ENCODE results near the gene TRAF2. TPM values are rescaled to one million over a fixed set of nuclear protein-coding genes. Genes with fewer than 3 reads are reported as not detected.

TRAF2 gene
- total and polyA plus RNA-seq, 2 of the 13 experiments (the other 11 are each of a cell fraction or from before 2014, with no cell fraction given): 12.4 to 13.6 TPM

DNA sequence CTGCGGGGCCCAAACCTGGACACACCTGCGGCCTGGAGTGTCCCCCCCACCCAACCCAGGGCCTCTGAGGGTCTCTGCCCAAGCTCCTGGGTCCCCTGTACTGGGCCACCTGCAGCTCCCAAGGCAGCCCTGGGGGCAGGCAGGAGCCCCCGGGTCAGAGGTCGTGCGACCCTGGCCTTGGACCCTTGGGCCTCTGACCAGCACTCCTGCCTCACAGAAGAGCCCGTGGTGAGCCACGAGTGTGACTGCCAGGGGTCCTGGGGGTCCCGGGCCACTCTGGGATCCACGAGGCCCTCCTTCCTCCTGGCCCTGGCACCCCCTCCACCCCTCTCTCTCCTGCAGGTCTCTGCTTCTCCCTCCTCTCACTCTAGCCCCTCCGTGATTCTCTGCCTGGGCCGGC lies 86.0 kb downstream of the TRAF2 start:
- H4K20me1 ChIP-seq (ENCODE audit: insufficient read depth, low read length): no peaks in the 10 kb centered on the region
- no peaks in the 10 kb centered on the region for H3K9me3 ChIP-seq (ENCODE audit: low read length)
- ChIA-PET CTCF (ENCODE audit: low intra/inter-chr PET ratio, low total read pairs) (no interaction called here), POLR2A (interaction anchor here (1.4 to 1.5 kb wide), 2 partner anchors 11 to 20 kb away, joined by 3 read pairs; partner anchors contain the start of gene PAXX)
- ATAC-seq: no peak
- H3K9ac ChIP-seq (ENCODE audit: insufficient read depth, low read depth, low read length): no peak overlapping the region
- H3K4me2 ChIP-seq (ENCODE audit: low read depth, low read length): peak overlapping the region; percentile 39; the same call in 1 of the 2 replicates
- TF ChIP-seq CHCHD3 (CRISPR knock-in tag; IDR thresholded peaks at IDR 0.05): no peak
- no peak for TF ChIP-seq ZKSCAN1 (IDR thresholded peaks at IDR 0.05; ENCODE audit: low read length)
- peak; percentile 39; the same call in 1 of the 2 replicates for TF ChIP-seq NR2F6 (IDR thresholded peaks at IDR 0.05)
- TF ChIP-seq NR2F6 (CRISPR knock-in tag; IDR thresholded peaks at IDR 0.05): 0 out of 2 replicates have a peak, but pooled peaks have one; percentile 53
- TF ChIP-seq KMT2B (CRISPR knock-in tag; IDR thresholded peaks at IDR 0.05): no peak
- peak in 1 of 2 experiments; percentile 34; a peak in 1 of 4 replicates for TF ChIP-seq NR2F1 (CRISPR knock-in tag; IDR thresholded peaks at IDR 0.05)
- no peak for TF ChIP-seq ZFP82 (CRISPR knock-in tag; IDR thresholded peaks at IDR 0.05; ENCODE audit: borderline replicate concordance)
- TF ChIP-seq, protein P1, sequence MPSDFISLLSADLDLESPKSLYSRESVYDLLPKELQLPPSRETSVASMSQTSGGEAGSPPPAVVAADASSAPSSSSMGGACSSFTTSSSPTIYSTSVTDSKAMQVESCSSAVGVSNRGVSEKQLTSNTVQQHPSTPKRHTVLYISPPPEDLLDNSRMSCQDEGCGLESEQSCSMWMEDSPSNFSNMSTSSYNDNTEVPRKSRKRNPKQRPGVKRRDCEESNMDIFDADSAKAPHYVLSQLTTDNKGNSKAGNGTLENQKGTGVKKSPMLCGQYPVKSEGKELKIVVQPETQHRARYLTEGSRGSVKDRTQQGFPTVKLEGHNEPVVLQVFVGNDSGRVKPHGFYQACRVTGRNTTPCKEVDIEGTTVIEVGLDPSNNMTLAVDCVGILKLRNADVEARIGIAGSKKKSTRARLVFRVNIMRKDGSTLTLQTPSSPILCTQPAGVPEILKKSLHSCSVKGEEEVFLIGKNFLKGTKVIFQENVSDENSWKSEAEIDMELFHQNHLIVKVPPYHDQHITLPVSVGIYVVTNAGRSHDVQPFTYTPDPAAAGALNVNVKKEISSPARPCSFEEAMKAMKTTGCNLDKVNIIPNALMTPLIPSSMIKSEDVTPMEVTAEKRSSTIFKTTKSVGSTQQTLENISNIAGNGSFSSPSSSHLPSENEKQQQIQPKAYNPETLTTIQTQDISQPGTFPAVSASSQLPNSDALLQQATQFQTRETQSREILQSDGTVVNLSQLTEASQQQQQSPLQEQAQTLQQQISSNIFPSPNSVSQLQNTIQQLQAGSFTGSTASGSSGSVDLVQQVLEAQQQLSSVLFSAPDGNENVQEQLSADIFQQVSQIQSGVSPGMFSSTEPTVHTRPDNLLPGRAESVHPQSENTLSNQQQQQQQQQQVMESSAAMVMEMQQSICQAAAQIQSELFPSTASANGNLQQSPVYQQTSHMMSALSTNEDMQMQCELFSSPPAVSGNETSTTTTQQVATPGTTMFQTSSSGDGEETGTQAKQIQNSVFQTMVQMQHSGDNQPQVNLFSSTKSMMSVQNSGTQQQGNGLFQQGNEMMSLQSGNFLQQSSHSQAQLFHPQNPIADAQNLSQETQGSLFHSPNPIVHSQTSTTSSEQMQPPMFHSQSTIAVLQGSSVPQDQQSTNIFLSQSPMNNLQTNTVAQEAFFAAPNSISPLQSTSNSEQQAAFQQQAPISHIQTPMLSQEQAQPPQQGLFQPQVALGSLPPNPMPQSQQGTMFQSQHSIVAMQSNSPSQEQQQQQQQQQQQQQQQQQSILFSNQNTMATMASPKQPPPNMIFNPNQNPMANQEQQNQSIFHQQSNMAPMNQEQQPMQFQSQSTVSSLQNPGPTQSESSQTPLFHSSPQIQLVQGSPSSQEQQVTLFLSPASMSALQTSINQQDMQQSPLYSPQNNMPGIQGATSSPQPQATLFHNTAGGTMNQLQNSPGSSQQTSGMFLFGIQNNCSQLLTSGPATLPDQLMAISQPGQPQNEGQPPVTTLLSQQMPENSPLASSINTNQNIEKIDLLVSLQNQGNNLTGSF (CRISPR knock-in tag; IDR thresholded peaks at IDR 0.05): no peak
- TF ChIP-seq, protein P2, sequence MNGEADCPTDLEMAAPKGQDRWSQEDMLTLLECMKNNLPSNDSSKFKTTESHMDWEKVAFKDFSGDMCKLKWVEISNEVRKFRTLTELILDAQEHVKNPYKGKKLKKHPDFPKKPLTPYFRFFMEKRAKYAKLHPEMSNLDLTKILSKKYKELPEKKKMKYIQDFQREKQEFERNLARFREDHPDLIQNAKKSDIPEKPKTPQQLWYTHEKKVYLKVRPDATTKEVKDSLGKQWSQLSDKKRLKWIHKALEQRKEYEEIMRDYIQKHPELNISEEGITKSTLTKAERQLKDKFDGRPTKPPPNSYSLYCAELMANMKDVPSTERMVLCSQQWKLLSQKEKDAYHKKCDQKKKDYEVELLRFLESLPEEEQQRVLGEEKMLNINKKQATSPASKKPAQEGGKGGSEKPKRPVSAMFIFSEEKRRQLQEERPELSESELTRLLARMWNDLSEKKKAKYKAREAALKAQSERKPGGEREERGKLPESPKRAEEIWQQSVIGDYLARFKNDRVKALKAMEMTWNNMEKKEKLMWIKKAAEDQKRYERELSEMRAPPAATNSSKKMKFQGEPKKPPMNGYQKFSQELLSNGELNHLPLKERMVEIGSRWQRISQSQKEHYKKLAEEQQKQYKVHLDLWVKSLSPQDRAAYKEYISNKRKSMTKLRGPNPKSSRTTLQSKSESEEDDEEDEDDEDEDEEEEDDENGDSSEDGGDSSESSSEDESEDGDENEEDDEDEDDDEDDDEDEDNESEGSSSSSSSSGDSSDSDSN (CRISPR knock-in tag; IDR thresholded peaks at IDR 0.05): 0 out of 2 replicates have a peak, but pooled peaks have one; percentile 26
- TF ChIP-seq, protein P3, sequence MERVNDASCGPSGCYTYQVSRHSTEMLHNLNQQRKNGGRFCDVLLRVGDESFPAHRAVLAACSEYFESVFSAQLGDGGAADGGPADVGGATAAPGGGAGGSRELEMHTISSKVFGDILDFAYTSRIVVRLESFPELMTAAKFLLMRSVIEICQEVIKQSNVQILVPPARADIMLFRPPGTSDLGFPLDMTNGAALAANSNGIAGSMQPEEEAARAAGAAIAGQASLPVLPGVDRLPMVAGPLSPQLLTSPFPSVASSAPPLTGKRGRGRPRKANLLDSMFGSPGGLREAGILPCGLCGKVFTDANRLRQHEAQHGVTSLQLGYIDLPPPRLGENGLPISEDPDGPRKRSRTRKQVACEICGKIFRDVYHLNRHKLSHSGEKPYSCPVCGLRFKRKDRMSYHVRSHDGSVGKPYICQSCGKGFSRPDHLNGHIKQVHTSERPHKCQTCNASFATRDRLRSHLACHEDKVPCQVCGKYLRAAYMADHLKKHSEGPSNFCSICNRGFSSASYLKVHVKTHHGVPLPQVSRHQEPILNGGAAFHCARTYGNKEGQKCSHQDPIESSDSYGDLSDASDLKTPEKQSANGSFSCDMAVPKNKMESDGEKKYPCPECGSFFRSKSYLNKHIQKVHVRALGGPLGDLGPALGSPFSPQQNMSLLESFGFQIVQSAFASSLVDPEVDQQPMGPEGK (CRISPR knock-in tag; IDR thresholded peaks at IDR 0.05): peak; percentile 35; the same call in 1 of the 2 replicates
- TF ChIP-seq PRPF4 (IDR thresholded peaks at IDR 0.05; ENCODE audit: low read depth, low read length, poor library complexity, severe bottlenecking): no peak
- FAIRE-seq: no peak
- 0% methylated on average over 2 of the region's 11 CpGs for WGBS (ENCODE audit: low lambda C conversion rate)
- no TSS peak for BruUV-seq (replicated peaks)
- no peaks in the 10 kb centered on the region for H3K79me2 ChIP-seq (ENCODE audit: insufficient read depth, low read length)
- DNase-seq (ENCODE audit: low spot score): no peak
- 0 out of 6 replicates have a peak overlapping the region, but pooled peaks of 1 of the 3 experiments have one; percentile 19 for H3K4me3 ChIP-seq (replicated peaks in 1 of 3; ENCODE audit: insufficient read depth in 1 of 3, low read depth in 2 of 3, low read length in 3 of 3)
- peaks cover 30 to 80% of the 10 kb centered on the region in 2 experiments for H3K27me3 ChIP-seq (ENCODE audit: control insufficient read depth in 1 of 2, insufficient read depth in 2 of 2, low read length in 2 of 2)
- no peak overlapping the region for H2AFZ ChIP-seq (ENCODE audit: low read length)
- intact Hi-C loops (cut with micrococcal nuclease; ENCODE audit: unreplicated experiment): no loop called here
- in situ Hi-C loops (cut with HindIII; ENCODE audit: extremely low pct_ligation_motif_present, low pct_unique_long_range_greater_than_20kb): no loop called here
- H3K27ac ChIP-seq (ENCODE audit: extremely low read length, insufficient read depth, low read length): no peak overlapping the region
- peaks cover 40% of the 10 kb centered on the region for H3K4me1 ChIP-seq (ENCODE audit: insufficient read depth, low read length)
- no peaks in the 10 kb centered on the region for H3K36me3 ChIP-seq (replicated peaks in 1 of 2; ENCODE audit: control insufficient read depth in 1 of 2, insufficient read depth in 2 of 2, low read length in 2 of 2)
